Stimulated activated naive CD8-positive, alpha-beta T cell treated with anti-CD3 and anti-CD28 coated beads, Interleukin-15, amount 100 ng/mL, for 72 hours (primary cell): ENCODE results near the gene IL1RAPL1.
"Not testable (repeated sequence)": the region's sequence is repeated elsewhere in the genome, so short reads cannot be mapped to it uniquely, and the experiment has no call there.

Experiments
- ATAC-seq: fragments of 150-1000 bp; cut with Tn5 transposase; 2 replicates; pipeline ENCODE4 v1.10.0; 2021; ENCODE audit warnings: mild to moderate bottlenecking, moderate library complexity
- DNase-seq, 2 donors: peaks; one replicate each; pipeline ENCODE4 v3.0.0; 2021 to 2022
- H3K27ac Mint-ChIP-seq, 2 donors: one replicate each; pipeline ENCODE4 v1.8.0; 2022; ENCODE audit warnings: mild to moderate bottlenecking in 2 of 2, mixed read lengths in 2 of 2, moderate library complexity in 2 of 2
- H3K27me3 Mint-ChIP-seq: one replicate; pipeline ENCODE4 v1.8.0; 2022; ENCODE audit warnings: mixed read lengths
- H3K4me1 Mint-ChIP-seq: one replicate; pipeline ENCODE4 v1.8.0; 2022; ENCODE audit warnings: mild to moderate bottlenecking, mixed read lengths
- H3K4me3 Mint-ChIP-seq, 2 donors: one replicate each; pipeline ENCODE4 v1.8.0; 2022; ENCODE audit warnings: mild to moderate bottlenecking in 2 of 2, mixed read lengths in 2 of 2, moderate library complexity in 1 of 2
- H3K9me3 Mint-ChIP-seq, 2 donors: one replicate each; pipeline ENCODE4 v1.8.0; 2022; ENCODE audit warnings: mixed read lengths in 2 of 2

IL1RAPL1 gene

GRCh38 chrX:29374765-29375164 is 787.5 kb downstream of the IL1RAPL1 start:
- H3K27me3 Mint-ChIP-seq, ATAC-seq, H3K4me1 Mint-ChIP-seq, DNase-seq, H3K4me3 Mint-ChIP-seq, H3K27ac Mint-ChIP-seq, H3K9me3 Mint-ChIP-seq: not testable (repeated sequence)

DNA sequence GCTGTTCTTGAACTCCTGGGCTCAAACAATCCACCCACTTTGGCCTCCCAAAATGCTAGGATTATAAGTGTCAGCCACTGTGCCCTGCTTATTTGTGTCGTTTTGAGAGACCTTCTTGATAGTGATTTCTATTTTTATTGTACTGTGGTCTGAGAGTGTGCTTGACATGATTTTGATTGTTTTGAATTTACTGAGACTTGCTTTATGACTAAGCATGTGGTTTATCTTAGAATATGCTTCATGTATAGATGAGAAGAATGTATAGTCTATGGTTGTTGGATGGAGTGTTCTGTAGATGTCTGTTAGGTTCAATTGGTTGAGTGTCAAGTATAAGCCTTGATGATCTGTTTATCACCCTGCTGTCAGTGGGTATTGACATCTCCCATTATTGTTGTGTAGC is 789.3 kb downstream of the IL1RAPL1 start:
- Mint-ChIP-seq H3K4me3 (no peak overlapping the region), H3K9me3 (peaks cover 0 to 8% of the 10 kb centered on the region in 2 donors), H3K27me3 (no peaks in the 10 kb centered on the region), H3K27ac (no peak overlapping the region), H3K4me1 (no peaks in the 10 kb centered on the region)
- DNase-seq (no peak), ATAC-seq (no peak)

DNA sequence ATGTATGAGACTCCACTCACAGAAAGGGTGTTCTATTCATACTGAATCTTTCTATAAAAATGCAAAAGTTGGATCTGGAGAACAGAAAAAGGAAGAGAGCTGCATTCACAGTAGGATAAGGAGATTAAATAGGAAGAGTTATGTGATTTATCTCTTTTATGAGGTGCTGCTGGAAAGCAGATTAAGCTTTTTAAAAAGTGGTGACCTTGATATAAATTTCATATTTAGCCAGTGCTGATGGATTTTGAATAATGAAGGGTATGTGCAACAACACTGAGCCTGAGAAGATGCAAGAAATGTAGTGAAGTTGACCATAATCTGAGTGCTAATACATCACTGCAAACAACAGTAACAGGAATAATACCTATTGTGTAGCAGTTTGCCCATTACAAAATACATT is 795.6 kb downstream of the IL1RAPL1 start:
- no peak for ATAC-seq

GRCh38 chrX:29388509-29388908 is 801.3 kb downstream of the IL1RAPL1 start:
- DNase-seq = no peak
- H3K27me3 Mint-ChIP-seq = no peaks in the 10 kb centered on the region

More for the DNA sequence above, 795.6 kb downstream of the IL1RAPL1 start:
- no peak overlapping the region for H3K27ac Mint-ChIP-seq
- no peaks in the 10 kb centered on the region for H3K4me1 Mint-ChIP-seq
- H3K9me3 Mint-ChIP-seq = peaks cover 0 to 4% of the 10 kb centered on the region in 2 donors
- no peaks in the 10 kb centered on the region for H3K27me3 Mint-ChIP-seq
- DNase-seq = no peak
- no peak overlapping the region for H3K4me3 Mint-ChIP-seq

DNA sequence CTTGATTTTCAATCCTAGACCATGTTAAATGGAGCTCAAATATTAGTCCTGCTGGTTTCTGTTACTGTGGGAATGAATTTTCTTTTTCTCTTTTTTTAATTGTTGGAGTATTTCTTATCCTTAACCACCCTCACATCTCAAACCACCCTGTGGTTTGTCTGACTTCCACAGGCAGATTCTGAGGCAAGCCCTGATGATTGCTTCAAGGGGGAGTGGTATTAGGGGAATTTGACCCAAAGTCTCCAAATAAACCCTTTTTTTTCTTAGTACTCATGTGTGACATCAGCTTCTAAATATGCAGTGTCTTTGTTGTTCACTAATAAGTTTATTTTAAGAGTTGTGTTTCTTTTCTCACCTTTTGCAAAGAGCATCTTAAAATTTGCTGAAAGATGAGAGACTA is 810.3 kb downstream of the IL1RAPL1 start:
- ATAC-seq (no peak), DNase-seq (no peak)
- no peaks in the 10 kb centered on the region for H3K9me3 Mint-ChIP-seq
- H3K27me3 Mint-ChIP-seq = no peaks in the 10 kb centered on the region
- no peak overlapping the region for H3K4me3 Mint-ChIP-seq
- no peaks in the 10 kb centered on the region for H3K4me1 Mint-ChIP-seq
- no peak overlapping the region for H3K27ac Mint-ChIP-seq

More at GRCh38 chrX:29388509-29388908, 801.3 kb downstream of the IL1RAPL1 start:
- Mint-ChIP-seq H3K9me3 (no peaks in the 10 kb centered on the region), H3K4me1 (no peaks in the 10 kb centered on the region), H3K4me3 (no peak overlapping the region), H3K27ac (no peak overlapping the region)
- ATAC-seq = no peak

DNA sequence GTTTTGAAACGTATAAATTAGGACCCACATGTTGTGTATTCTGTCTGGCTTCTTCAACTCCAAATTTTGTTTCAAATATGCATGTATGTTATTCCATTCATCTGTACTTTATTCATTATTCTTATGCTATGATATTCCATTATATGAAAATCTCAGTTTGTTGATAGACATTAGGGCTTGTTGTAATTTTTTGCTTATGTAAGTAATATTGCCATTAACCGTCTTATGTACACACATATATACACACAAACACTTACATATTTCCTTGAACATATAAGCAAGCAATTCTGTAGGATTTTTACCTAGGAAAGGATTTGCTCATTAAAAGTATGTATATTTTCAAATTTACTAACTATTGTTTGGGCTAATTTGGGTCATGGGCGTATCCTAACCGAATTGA is 820.1 kb downstream of the IL1RAPL1 start:
- no peak overlapping the region for H3K27ac Mint-ChIP-seq

GRCh38 chrX:29419774-29420553 is 832.7 kb downstream of the IL1RAPL1 start:
- Mint-ChIP-seq H3K27ac (no peak overlapping the region), H3K9me3 (no peaks in the 10 kb centered on the region), H3K4me1 (no peaks in the 10 kb centered on the region), H3K27me3 (no peaks in the 10 kb centered on the region), H3K4me3 (no peak overlapping the region)
- ATAC-seq (no peak), DNase-seq (no peak)

More for the DNA sequence above, 820.1 kb downstream of the IL1RAPL1 start:
- ATAC-seq = no peak
- DNase-seq = no peak
- Mint-ChIP-seq H3K4me3 (no peak overlapping the region), H3K4me1 (no peaks in the 10 kb centered on the region), H3K27me3 (no peaks in the 10 kb centered on the region), H3K9me3 (peaks cover 0 to 4% of the 10 kb centered on the region in 2 donors)

DNA sequence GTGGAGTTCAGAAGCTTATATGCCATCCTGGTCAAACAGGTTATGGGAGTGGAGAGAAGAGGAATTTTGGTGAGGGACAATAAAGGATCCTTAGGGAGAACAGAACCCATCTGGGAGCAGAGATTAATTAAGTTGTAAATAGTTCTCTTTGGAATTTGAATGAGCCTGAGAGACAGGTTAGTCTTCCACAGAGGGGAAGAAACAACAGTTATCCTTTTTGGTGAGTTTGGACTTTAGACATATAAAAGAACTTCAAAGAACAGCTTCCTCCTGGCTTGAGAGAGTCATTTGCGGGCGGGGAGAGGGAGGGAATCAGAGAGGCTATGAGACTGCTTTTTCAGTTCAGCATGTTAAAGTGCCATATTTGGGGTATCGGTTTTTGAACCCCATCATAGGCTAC is 834.8 kb downstream of the IL1RAPL1 start:
- no peaks in the 10 kb centered on the region for H3K27me3 Mint-ChIP-seq
- no peaks in the 10 kb centered on the region for H3K9me3 Mint-ChIP-seq
- no peak for DNase-seq
- no peak overlapping the region for H3K4me3 Mint-ChIP-seq
- H3K4me1 Mint-ChIP-seq = no peaks in the 10 kb centered on the region
- no peak for ATAC-seq
- no peak overlapping the region for H3K27ac Mint-ChIP-seq

- no peaks in the 10 kb centered on the region for H3K4me1 Mint-ChIP-seq
- H3K27ac Mint-ChIP-seq = no peak overlapping the region
- no peak for DNase-seq
- no peak for ATAC-seq
- no peaks in the 10 kb centered on the region for H3K27me3 Mint-ChIP-seq
- no peak overlapping the region for H3K4me3 Mint-ChIP-seq
- H3K9me3 Mint-ChIP-seq = no peaks in the 10 kb centered on the region
Observed at GRCh38 chrX:29431895-29432294, 844.6 kb downstream of the IL1RAPL1 start.

DNA sequence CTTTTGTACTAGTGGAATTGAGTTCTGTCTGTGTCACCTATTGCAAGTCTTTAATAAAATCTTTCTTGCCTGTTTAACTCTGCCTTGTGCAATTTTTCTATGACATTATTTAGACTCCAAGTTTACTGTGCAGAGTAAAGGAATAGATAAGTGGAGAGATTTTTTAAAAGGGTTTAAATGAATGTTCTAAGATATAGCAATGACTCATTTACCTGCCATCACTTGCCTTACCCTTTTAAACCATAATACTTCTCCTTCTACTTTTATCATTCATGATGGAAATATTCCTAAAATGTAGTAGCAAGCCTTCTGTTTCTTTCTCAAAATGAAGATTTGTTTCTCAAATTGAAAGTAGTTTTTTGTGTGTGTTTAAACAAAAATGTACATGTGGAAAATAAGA is 845.3 kb downstream of the IL1RAPL1 start:
- no peaks in the 10 kb centered on the region for H3K9me3 Mint-ChIP-seq
- H3K27ac Mint-ChIP-seq = no peak overlapping the region
- ATAC-seq = no peak
- no peaks in the 10 kb centered on the region for H3K27me3 Mint-ChIP-seq
- no peak overlapping the region for H3K4me3 Mint-ChIP-seq
- no peak for DNase-seq
- H3K4me1 Mint-ChIP-seq = no peaks in the 10 kb centered on the region

GRCh38 chrX:29434939-29435338 is 847.7 kb downstream of the IL1RAPL1 start:
- no peaks in the 10 kb centered on the region for H3K27me3 Mint-ChIP-seq
- DNase-seq = no peak
- ATAC-seq = no peak
- no peaks in the 10 kb centered on the region for H3K4me1 Mint-ChIP-seq
- H3K27ac Mint-ChIP-seq = no peak overlapping the region
- H3K4me3 Mint-ChIP-seq = no peak overlapping the region
- no peaks in the 10 kb centered on the region for H3K9me3 Mint-ChIP-seq

DNA sequence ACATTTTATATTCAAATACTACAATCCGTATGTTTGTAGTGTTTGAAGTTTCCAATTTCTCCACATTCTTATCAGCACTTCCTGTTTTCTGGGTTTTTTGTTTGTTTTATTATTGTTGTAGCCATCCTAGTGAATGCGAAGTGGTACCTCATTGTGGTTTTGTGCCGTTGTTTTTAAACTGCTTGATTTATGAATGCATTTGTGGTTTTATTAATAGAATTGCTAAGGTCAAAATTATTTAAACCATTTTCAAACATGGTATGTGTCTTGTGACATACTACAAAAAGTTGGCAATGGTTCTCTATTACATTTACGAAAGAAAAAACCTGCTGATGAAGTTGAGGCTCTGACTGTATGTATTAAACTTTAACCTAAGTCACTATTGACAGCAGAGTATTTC is 848.1 kb downstream of the IL1RAPL1 start:
- Mint-ChIP-seq H3K4me1 (no peaks in the 10 kb centered on the region), H3K9me3 (no peaks in the 10 kb centered on the region), H3K27me3 (no peaks in the 10 kb centered on the region), H3K27ac (no peak overlapping the region), H3K4me3 (no peak overlapping the region)
- ATAC-seq (no peak), DNase-seq (no peak)

GRCh38 chrX:29447867-29448266 is 860.6 kb downstream of the IL1RAPL1 start:
- Mint-ChIP-seq H3K27me3 (no peaks in the 10 kb centered on the region), H3K27ac (no peak overlapping the region)

DNA sequence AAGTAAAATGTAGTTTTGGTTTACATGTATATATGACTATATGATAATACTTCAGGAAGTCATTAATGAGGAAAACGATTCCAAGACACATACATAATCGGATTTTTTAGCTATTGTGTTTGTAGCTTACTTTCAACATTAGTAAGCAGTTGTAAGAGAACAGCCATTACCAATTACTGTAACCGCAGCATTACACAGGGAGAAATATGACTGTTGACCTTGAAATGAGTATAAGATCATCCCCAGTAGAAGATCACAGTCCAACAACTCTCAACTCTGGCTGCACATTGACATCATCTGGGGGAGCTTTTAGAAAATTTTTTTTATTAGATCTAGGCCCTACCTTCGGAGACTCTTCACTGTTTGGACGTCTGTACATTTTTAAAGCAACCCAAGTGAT is 866.1 kb downstream of the IL1RAPL1 start:
- DNase-seq (no peak), ATAC-seq (no peak)
- Mint-ChIP-seq H3K4me3 (no peak overlapping the region), H3K9me3 (no peaks in the 10 kb centered on the region), H3K4me1 (no peaks in the 10 kb centered on the region), H3K27ac (no peak overlapping the region), H3K27me3 (no peaks in the 10 kb centered on the region)

More at GRCh38 chrX:29447867-29448266, 860.6 kb downstream of the IL1RAPL1 start:
- DNase-seq (no peak), ATAC-seq (no peak)
- Mint-ChIP-seq H3K4me1 (no peaks in the 10 kb centered on the region), H3K9me3 (no peaks in the 10 kb centered on the region), H3K4me3 (no peak overlapping the region)

DNA sequence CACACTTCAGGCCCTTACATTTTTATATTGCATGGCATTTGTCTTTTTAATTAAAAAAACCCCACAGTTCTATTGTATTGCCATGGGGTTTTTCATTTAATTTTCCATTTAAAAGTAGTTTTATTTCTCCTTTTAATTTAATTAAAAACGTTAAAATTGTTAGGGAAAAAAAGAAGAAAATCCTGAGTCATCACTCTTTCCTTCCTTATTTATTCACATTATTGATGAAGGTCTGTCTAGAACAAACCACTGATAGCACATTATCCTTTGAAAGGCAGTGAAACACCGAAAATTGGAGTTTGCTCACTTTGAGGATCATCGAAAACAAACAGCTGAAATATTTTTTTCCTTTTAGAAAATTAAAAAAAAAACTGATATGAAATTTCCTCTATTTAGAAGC is 868.5 kb downstream of the IL1RAPL1 start:
- no peak for ATAC-seq
- no peak overlapping the region for H3K4me3 Mint-ChIP-seq

GRCh38 chrX:29461039-29461438 is 873.8 kb downstream of the IL1RAPL1 start:
- DNase-seq (no peak), ATAC-seq (no peak)
- no peak overlapping the region for H3K27ac Mint-ChIP-seq

More for the DNA sequence above, 868.5 kb downstream of the IL1RAPL1 start:
- peaks cover 0 to 6% of the 10 kb centered on the region in 2 donors for H3K9me3 Mint-ChIP-seq
- H3K27ac Mint-ChIP-seq = no peak overlapping the region
- no peak for DNase-seq
- H3K4me1 Mint-ChIP-seq = no peaks in the 10 kb centered on the region
- no peaks in the 10 kb centered on the region for H3K27me3 Mint-ChIP-seq

DNA sequence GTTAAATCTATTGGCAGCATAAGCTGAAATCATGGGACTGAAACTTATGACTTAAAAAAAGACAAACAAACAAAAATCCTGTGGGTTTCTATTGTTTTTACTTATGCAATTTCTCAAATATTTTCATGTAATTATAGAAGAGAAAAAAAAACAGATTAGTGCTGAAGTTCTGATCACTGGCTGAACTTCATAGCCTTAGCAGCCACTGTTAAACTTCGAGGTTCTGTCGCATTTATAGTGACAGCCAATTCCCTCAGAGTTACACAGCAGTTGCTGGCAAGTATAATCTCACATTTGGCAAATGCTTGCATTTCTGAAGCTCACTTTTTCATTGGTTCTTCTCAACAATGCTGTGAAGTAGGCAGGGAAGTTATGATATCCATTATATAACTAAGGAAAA is 879.2 kb downstream of the IL1RAPL1 start:
- Mint-ChIP-seq H3K27ac (no peak overlapping the region), H3K9me3 (no peaks in the 10 kb centered on the region), H3K4me3 (no peak overlapping the region), H3K4me1 (no peaks in the 10 kb centered on the region), H3K27me3 (no peaks in the 10 kb centered on the region)
- ATAC-seq (no peak), DNase-seq (no peak)

More at GRCh38 chrX:29461039-29461438, 873.8 kb downstream of the IL1RAPL1 start:
- Mint-ChIP-seq H3K4me3 (no peak overlapping the region), H3K9me3 (peaks cover 0 to 6% of the 10 kb centered on the region in 2 donors), H3K4me1 (no peaks in the 10 kb centered on the region), H3K27me3 (no peaks in the 10 kb centered on the region)
